Activated naive CD8-positive, alpha-beta T cell treated with anti-CD3 and anti-CD28 coated beads, Interleukin-2, amount 50 U/mL, for 24 hours (primary cell): ENCODE results near the gene BNIP3.
A peak's percentile ranks its signal among the peaks of the same experiment; 100 is the strongest.

ENCODE experiments used
- ATAC-seq: fragments of 150-1000 bp; cut with Tn5 transposase; one replicate; pipeline ENCODE4 v1.10.0; 2021
- DNase-seq: peaks from one replicate; pipeline ENCODE4 v3.0.0; 2021
- H3K27ac Mint-ChIP-seq: one replicate; pipeline ENCODE4 v1.8.0; 2021; ENCODE audit warnings: mild to moderate bottlenecking, mixed read lengths
- H3K27me3 Mint-ChIP-seq: one replicate; pipeline ENCODE4 v1.8.0; 2021; ENCODE audit warnings: mixed read lengths
- H3K36me3 Mint-ChIP-seq: one replicate; pipeline ENCODE4 v1.8.0; 2021; ENCODE audit warnings: low read depth, mixed read lengths
- H3K4me1 Mint-ChIP-seq: one replicate; pipeline ENCODE4 v1.8.0; 2021; ENCODE audit warnings: mixed read lengths
- H3K4me3 Mint-ChIP-seq: one replicate; pipeline ENCODE4 v1.8.0; 2021; ENCODE audit warnings: mild to moderate bottlenecking, moderate library complexity, mixed read lengths
- H3K9me3 Mint-ChIP-seq: one replicate; pipeline ENCODE4 v1.8.0; 2021; ENCODE audit warnings: mixed read lengths

The BNIP3 gene

DNA sequence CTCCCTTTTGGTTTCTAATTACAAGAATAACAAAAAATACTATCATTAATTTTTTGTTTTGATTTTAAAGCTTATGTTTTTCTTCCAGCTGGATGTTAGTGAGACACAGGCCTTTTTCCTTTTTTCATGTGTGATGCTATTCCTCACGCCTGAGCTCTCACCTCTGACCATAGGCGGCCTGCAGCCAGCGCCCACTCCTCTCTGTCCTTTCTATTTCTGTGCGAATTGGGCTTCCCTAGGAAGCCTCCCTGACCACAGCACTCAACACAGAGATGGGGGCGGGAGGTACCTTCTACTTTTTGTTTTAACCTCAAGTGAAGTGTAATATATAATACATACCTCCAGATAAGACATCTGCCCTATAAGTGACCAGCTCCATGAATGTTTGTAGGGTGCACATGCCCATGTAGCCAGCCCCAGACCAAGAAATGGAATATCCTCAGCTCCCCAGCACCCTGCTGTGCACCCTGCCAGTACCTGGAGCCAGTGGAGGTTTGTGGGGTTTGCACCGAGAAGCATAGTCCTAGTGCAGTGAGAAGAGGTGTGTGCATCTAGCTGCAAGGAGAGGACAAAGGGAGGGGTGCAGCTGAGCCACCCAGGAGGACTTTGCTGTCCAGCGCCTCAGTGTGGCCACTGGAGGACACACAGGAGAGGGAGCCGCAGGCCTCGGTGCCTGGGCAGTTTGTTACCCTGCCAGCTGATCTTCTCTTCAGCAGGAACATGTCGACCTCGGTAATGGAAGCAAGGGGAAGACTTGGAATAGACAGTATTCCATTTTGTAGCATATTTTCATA lies 38.5 kb downstream of the BNIP3 start:
- DNase-seq = no peak
- peak; percentile 58 for ATAC-seq
- Mint-ChIP-seq H3K4me3 (no peak overlapping the region), H3K27ac (no peak overlapping the region), H3K36me3 (peaks cover 58% of the 10 kb centered on the region), H3K27me3 (no peaks in the 10 kb centered on the region), H3K4me1 (peaks cover 1% of the 10 kb centered on the region), H3K9me3 (no peaks in the 10 kb centered on the region)

DNA sequence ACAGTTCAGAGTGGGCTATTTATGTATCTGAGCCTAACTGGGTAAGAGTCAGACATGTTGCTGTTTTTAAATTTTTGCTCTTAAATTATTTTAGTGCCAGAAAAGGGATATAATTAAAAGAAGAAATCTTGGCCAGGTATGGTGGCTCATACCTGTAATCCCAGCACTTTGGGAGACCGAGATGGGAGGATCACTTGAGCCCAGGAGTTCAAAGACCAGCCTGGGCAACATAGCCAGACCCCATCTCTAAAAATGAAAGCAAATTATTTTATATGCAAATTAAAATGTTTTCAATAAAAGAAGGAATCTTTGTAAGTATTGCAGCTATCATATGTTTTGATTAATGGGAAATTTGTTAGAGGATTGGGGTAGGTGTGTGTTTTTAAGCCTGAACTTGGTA lies 39.3 kb downstream of the BNIP3 start:
- no peak for ATAC-seq
- no peak overlapping the region for H3K27ac Mint-ChIP-seq
- no peak for DNase-seq
- no peak overlapping the region for H3K4me3 Mint-ChIP-seq
- H3K9me3 Mint-ChIP-seq = no peaks in the 10 kb centered on the region
- no peaks in the 10 kb centered on the region for H3K27me3 Mint-ChIP-seq
- H3K4me1 Mint-ChIP-seq = peaks cover 1% of the 10 kb centered on the region
- H3K36me3 Mint-ChIP-seq = peaks cover 53% of the 10 kb centered on the region

DNA sequence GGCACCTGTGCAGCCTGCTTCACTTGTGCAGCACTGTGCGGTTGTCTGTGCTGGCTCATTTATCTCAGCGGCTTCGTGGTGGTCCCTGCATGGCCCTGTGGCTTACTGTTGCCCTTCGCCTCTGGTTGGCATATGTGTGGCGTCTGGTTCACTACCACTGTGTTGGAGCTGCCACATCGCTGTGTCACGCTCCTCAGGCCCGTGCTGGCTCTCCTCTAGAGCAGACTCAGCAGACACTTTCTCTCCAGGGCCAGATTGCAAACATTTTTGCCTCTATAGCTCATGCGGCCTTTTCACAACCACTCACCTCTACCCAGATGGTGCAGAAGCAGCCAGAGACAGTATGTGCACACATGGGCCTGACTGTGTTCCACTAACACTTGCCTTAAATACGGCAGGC lies 43.0 kb downstream of the BNIP3 start:
- H3K4me1 Mint-ChIP-seq = peaks cover 12% of the 10 kb centered on the region
- ATAC-seq (no peak), DNase-seq (no peak)
- no peak overlapping the region for H3K4me3 Mint-ChIP-seq
- H3K9me3 Mint-ChIP-seq = no peaks in the 10 kb centered on the region
- no peaks in the 10 kb centered on the region for H3K27me3 Mint-ChIP-seq
- no peak overlapping the region for H3K27ac Mint-ChIP-seq
- H3K36me3 Mint-ChIP-seq = peaks cover 38% of the 10 kb centered on the region

DNA sequence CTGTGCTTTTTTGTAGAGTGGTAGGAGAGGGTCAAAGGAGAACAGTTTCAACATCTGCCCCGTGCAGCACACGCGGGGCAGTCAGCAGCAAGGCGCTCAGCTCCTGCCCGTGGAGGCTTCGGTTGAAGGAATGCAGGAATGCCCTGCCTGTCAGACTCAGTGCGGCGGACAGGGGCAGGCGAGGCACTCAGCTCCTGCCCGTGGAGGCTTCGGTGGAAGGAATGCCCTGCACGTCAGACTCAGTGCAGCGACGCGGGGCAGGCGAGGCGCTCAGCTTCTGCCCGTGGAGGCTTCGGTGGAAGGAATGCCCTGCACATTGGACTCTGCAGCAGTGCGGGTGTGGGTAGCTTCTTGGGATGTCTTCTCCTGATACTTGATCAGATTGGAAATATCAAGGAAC lies 43.9 kb downstream of the BNIP3 start:
- Mint-ChIP-seq H3K9me3 (no peaks in the 10 kb centered on the region), H3K27ac (no peak overlapping the region), H3K27me3 (no peaks in the 10 kb centered on the region), H3K4me3 (no peak overlapping the region), H3K4me1 (peaks cover 11% of the 10 kb centered on the region), H3K36me3 (peaks cover 38% of the 10 kb centered on the region)
- DNase-seq = no peak
- ATAC-seq = no peak

DNA sequence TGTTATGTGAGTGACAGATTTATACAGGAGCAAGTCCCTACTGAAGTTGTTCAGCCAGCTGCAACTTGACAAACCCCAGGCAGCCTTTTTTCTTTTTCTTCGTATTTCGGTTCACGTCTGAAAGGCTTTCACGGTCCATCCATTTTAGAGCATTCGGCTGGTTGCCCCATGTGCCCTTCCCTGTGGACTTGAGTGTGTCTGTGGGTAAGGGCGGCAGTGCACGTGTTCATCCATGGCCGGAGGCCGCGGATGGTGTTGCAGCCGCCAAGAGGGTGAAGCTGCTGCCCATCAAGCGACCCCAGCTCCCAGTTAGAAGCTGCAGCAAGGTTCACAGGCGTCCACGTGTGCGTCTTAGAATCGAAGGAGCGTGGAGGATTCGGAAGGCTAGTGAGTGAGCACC lies 45.0 kb downstream of the BNIP3 start:
- ATAC-seq (no peak), DNase-seq (no peak)
- Mint-ChIP-seq H3K36me3 (peaks cover 38% of the 10 kb centered on the region), H3K9me3 (no peaks in the 10 kb centered on the region), H3K27me3 (no peaks in the 10 kb centered on the region), H3K4me1 (peaks cover 13% of the 10 kb centered on the region), H3K27ac (no peak overlapping the region), H3K4me3 (no peak overlapping the region)

DNA sequence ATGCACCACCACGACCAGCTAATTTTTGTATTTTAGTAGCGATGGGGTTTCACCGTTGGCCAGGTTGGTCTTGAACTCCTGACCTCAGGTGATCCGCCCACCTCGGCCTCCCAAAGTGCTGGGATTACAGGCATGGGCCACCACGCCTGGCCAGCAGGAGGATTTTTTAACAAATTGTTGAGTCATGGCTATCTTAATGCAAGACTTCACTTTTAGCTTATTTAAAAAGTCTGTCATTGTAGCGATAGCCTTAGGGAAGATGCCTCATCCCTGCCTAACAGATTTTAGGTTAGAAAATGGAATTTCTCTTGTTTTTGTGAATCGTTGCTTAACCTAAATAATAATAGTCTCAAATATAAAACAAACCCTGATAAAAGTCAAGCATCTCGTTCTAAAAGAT lies 45.4 kb downstream of the BNIP3 start:
- Mint-ChIP-seq H3K4me1 (peaks cover 16% of the 10 kb centered on the region), H3K9me3 (no peaks in the 10 kb centered on the region), H3K36me3 (peaks cover 34% of the 10 kb centered on the region), H3K4me3 (no peak overlapping the region), H3K27ac (no peak overlapping the region), H3K27me3 (no peaks in the 10 kb centered on the region)
- no peak for ATAC-seq
- DNase-seq = no peak

DNA sequence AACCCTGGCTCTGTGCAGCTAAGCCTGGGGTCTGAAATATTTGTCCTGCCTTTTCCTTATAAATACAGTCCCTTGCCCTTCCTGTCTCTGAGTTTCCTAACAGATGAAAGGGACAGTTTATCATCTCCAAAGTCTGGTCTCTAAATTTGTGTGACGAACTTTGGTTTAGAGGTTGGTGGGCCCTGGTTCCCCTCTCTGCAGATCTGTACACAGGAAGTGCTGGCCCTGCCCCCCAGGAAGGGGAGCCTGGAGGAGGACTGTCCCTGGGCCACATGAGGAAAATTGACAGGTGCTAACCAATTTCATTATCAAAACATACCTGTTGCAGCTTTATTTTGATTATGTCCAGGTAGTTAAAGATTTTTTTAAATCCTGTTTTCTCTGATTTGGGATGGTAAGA lies 46.5 kb downstream of the BNIP3 start:
- H3K4me1 Mint-ChIP-seq = peaks cover 25% of the 10 kb centered on the region
- DNase-seq (no peak), ATAC-seq (no peak)
- H3K9me3 Mint-ChIP-seq = no peaks in the 10 kb centered on the region
- H3K4me3 Mint-ChIP-seq = no peak overlapping the region
- H3K27ac Mint-ChIP-seq = peak overlapping the region; percentile 52
- H3K36me3 Mint-ChIP-seq = peaks cover 25% of the 10 kb centered on the region
- no peaks in the 10 kb centered on the region for H3K27me3 Mint-ChIP-seq

DNA sequence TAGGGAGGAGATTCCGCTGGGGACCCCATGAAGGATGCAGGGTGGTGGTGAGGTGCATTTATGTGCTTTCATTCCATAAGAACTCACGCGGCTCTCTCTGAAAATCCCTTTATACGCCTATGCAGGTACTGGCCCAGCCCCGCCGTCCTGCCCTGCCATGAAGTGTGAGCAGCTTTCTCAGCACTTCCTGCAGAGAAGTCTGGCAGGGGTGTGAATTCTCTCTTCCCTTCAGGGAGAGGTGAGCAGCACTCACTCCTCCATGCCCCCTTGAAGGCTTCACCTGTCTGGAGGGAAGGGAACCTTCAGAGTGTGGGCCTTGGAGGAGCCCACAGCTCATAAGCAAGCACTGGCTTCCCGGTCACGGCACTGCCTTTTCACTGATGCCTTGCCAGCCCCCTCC lies 47.0 kb downstream of the BNIP3 start:
- Mint-ChIP-seq H3K36me3 (peaks cover 20% of the 10 kb centered on the region), H3K27me3 (no peaks in the 10 kb centered on the region), H3K27ac (peak overlapping the region; percentile 52), H3K4me1 (peaks cover 30% of the 10 kb centered on the region), H3K4me3 (no peak overlapping the region), H3K9me3 (no peaks in the 10 kb centered on the region)
- DNase-seq = no peak
- ATAC-seq = no peak

DNA sequence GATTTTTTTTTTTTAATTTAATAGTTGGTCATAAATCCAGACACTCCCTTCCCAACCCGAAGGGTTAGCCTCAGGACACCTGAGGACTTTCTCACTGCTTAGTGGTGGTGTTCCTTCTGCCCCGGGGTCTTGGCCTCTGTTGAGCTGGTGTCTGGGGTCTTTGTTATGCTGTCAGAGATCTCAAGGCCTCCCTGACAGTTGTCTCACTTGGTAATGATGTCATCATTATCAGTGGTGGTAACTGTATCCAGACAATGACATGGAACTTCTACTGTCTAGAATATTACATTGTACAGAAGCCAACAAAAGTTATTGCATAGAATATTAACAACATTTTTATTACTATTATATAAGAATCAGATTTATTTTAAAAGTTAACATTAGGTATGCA lies 48.0 kb downstream of the BNIP3 start:
- H3K27ac Mint-ChIP-seq = no peak overlapping the region
- H3K36me3 Mint-ChIP-seq = peaks cover 21% of the 10 kb centered on the region
- H3K4me3 Mint-ChIP-seq = no peak overlapping the region
- ATAC-seq = no peak
- peaks cover 41% of the 10 kb centered on the region for H3K4me1 Mint-ChIP-seq
- no peaks in the 10 kb centered on the region for H3K27me3 Mint-ChIP-seq
- H3K9me3 Mint-ChIP-seq = no peaks in the 10 kb centered on the region
- DNase-seq = no peak

DNA sequence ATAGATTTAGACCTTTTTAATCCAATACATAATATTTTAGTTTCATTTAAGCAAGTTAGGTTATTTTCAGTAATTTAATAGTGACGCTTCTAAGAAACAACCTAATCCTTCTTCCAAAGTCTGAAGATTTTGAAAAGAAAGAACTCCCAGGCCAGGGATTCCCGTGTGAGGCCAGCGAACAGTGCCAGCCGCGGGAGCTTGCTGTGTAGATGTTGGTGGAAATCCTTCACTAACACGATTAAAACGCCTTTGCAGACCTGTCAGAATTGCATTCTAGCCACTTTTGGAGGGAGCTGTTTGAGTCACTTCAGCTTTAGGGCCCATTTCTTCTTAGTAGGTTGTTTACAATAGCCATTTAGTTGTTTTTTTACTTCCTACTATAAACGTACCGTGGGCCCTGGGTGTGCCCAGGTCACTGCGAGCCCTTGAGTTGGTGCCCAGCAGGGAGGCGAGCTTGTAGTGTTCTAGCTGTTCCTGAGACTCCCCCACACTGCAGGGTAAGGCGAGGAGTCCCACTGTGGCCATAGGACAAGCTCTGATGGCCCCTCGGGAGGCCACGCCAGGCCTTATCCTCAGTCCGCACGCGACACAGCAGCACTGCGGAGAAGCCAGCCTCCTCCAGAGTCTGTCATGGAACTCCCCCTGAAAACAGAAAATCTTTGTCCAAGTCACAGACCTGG lies 48.6 kb downstream of the BNIP3 start:
- ATAC-seq (no peak), DNase-seq (no peak)
- no peak overlapping the region for H3K4me3 Mint-ChIP-seq
- no peaks in the 10 kb centered on the region for H3K9me3 Mint-ChIP-seq
- no peaks in the 10 kb centered on the region for H3K27me3 Mint-ChIP-seq
- peaks cover 46% of the 10 kb centered on the region for H3K4me1 Mint-ChIP-seq
- H3K36me3 Mint-ChIP-seq = peaks cover 17% of the 10 kb centered on the region
- no peak overlapping the region for H3K27ac Mint-ChIP-seq

DNA sequence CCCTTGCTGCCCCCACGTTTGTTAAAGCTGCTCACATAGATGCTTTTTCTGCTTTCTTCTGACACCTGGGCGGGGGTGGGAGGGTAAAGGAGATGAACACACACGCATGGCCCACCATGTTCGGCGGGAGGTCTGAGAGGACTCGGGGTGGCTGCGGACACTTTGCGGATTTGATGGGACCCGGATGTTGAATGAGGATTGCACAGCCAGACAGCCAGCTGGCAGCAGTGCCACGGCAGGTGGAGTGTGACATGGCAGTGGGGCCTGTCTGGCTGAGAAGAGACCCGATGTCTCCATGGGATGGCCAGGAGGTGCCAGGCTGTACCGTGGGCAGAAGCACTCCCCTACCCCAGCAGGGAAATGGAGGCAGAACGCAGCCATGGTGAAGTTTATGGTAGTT lies 49.7 kb downstream of the BNIP3 start:
- H3K9me3 Mint-ChIP-seq = no peaks in the 10 kb centered on the region
- ATAC-seq (no peak), DNase-seq (no peak)
- peaks cover 58% of the 10 kb centered on the region for H3K4me1 Mint-ChIP-seq
- H3K4me3 Mint-ChIP-seq = no peak overlapping the region
- H3K27me3 Mint-ChIP-seq = no peaks in the 10 kb centered on the region
- H3K36me3 Mint-ChIP-seq = peaks cover 15% of the 10 kb centered on the region
- no peak overlapping the region for H3K27ac Mint-ChIP-seq

DNA sequence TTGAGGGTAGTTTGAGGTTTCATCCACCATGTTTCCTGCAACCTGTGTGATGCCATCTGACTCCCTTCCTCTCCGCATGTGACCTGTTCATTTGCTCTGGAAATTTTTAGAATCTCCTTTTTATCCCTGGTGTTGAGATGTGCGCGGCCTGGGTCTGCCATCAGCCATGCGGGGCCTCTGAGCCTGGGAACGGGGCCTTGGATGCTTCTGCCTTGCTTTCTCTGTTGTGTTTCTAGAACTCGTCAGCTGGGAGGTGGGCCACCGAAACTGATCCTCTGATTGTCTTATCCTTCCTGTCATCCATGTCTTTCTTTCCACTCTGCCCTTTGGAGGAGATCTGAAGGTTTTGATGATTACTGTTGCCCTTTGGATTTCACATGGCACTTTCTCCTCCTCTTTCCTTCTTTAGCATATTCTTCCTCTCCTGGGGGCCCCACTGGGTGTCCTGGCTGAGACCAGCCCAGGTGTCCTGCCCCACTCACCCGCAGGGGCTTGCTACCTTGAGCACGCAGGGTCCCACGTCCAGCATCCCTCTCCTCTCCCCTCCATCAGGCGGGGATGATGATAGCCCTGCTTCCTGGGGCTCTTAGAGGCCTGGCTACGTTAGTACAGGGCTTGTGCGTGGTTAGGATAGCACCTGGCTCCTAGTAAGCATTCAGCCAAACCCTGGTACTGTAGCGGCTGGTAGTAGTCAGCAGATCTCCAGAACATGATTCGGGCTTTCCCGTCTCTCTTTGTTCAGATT lies 51.0 kb downstream of the BNIP3 start:
- H3K4me1 Mint-ChIP-seq = peaks cover 68% of the 10 kb centered on the region
- H3K4me3 Mint-ChIP-seq = no peak overlapping the region
- no peak for ATAC-seq
- peaks cover 23% of the 10 kb centered on the region for H3K36me3 Mint-ChIP-seq
- DNase-seq = no peak
- H3K27ac Mint-ChIP-seq = no peak overlapping the region
- H3K27me3 Mint-ChIP-seq = no peaks in the 10 kb centered on the region
- no peaks in the 10 kb centered on the region for H3K9me3 Mint-ChIP-seq

DNA sequence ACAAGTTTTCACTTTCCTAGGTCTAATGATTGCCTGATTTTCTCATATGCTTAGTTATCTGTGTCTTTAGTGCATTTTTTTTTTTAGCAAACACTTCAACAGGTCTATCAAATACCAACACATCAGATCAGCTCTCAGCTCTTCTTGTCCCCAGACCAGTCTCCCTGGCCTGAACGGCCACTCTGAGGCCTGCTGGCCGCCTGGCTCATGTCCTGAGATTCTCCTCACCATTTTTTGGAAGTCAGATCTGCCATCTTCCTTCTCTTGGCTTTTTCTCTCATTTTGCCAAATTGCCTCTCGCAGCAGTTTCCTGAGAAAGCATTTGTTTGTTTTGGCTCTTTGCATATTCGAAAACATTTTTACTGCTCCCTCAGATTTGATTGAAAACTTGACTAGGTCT lies 51.6 kb downstream of the BNIP3 start:
- no peak for DNase-seq
- Mint-ChIP-seq H3K27ac (peak overlapping the region; percentile 7), H3K4me3 (no peak overlapping the region), H3K4me1 (peaks cover 73% of the 10 kb centered on the region), H3K36me3 (peaks cover 25% of the 10 kb centered on the region), H3K27me3 (no peaks in the 10 kb centered on the region), H3K9me3 (peaks cover 3% of the 10 kb centered on the region)
- ATAC-seq = no peak

DNA sequence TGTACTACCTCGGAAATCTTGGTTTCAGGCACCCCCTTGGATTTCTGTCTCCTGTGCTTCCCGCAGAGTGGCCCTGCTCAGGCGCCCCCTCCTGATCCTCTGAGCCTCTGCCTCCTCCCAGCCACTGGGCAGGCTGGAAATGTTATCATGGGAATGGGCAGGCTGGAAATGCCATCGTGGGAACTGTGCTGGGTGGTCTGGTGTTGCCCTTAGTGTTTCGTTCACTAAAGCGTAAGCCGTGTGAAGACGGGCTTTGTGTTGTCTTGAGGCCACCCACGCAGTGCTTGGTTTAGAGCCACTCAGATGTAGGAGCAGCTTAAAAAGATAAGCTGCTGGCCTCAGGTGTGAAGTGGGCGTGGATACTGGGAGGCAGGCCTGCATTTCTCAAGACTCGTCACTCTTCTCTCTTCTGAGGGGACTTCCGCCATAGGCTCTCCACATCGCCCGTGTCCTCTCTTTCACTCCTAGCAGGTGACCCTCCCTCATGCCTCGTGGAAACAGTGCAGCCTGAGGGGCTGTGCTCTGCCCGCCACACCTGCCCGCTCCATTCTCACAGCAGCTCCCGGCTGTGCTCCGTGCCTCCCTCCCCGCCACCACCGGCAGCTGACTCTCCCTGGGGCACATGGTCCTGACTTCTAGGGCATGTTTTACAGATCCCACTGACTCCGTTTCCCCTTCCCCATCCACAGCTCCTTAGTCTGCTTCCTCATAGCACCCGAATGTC lies 52.4 kb downstream of the BNIP3 start:
- Mint-ChIP-seq H3K27ac (peak overlapping the region; percentile 7), H3K9me3 (peaks cover 7% of the 10 kb centered on the region), H3K27me3 (no peaks in the 10 kb centered on the region), H3K36me3 (peaks cover 28% of the 10 kb centered on the region), H3K4me3 (no peak overlapping the region), H3K4me1 (peaks cover 73% of the 10 kb centered on the region)
- no peak for ATAC-seq
- DNase-seq = no peak
